GM21360 (cell line): ENCODE results near the gene NUDT6.
"Not testable (repeated sequence)": the region's sequence is repeated elsewhere in the genome, so short reads cannot be mapped to it uniquely, and the experiment has no call there.

Experiments
- ATAC-seq: cut with Tn5 transposase; IDR thresholded peaks from one replicate; pipeline ENCODE4 v1.9.1; 2021; ENCODE audit warnings: mild to moderate bottlenecking, moderate library complexity; ENCODE audit not compliant: unreplicated experiment

The NUDT6 gene

GRCh38 chr4:122879001-122879400 is 43.4 kb downstream of the NUDT6 start:
- no peak for ATAC-seq

GRCh38 chr4:122876456-122876855 is 45.9 kb downstream of the NUDT6 start:
- ATAC-seq: no peak

- ATAC-seq: no peak
Measured at GRCh38 chr4:122875949-122876348, 46.4 kb downstream of the NUDT6 start.

GRCh38 chr4:122873821-122874593 is 48.4 kb downstream of the NUDT6 start:
- no peak for ATAC-seq

- no peak for ATAC-seq
Measured at GRCh38 chr4:122873146-122873545, 49.3 kb downstream of the NUDT6 start.

GRCh38 chr4:122868235-122868634 is 54.2 kb downstream of the NUDT6 start:
- ATAC-seq: not testable (repeated sequence)

- ATAC-seq: no peak
Measured at GRCh38 chr4:122865425-122865824, 57.0 kb downstream of the NUDT6 start.

GRCh38 chr4:122863639-122864038 is 58.8 kb downstream of the NUDT6 start:
- ATAC-seq: no peak

- ATAC-seq: no peak
Measured at GRCh38 chr4:122861172-122861943, 61.0 kb downstream of the NUDT6 start.

- ATAC-seq: no peak
Measured at GRCh38 chr4:122858705-122859104, 63.7 kb downstream of the NUDT6 start.

- ATAC-seq: no peak
Measured at GRCh38 chr4:122857160-122857559, 65.2 kb downstream of the NUDT6 start.

GRCh38 chr4:122855353-122855890 is 67.0 kb downstream of the NUDT6 start:
- no peak for ATAC-seq

GRCh38 chr4:122854447-122855352 is 67.7 kb downstream of the NUDT6 start:
- ATAC-seq: no peak

GRCh38 chr4:122851568-122851967 is 70.8 kb downstream of the NUDT6 start:
- no peak for ATAC-seq

- ATAC-seq: not testable (repeated sequence)
Measured at GRCh38 chr4:122849789-122850188, 72.6 kb downstream of the NUDT6 start.

- ATAC-seq: no peak
Measured at GRCh38 chr4:122847931-122848330, 74.5 kb downstream of the NUDT6 start.

GRCh38 chr4:122845760-122846159 is 76.6 kb downstream of the NUDT6 start:
- ATAC-seq: no peak

GRCh38 chr4:122845066-122845465 is 77.3 kb downstream of the NUDT6 start:
- no peak for ATAC-seq

- ATAC-seq: not testable (repeated sequence)
Measured at GRCh38 chr4:122844391-122844790, 78.0 kb downstream of the NUDT6 start.

GRCh38 chr4:122842984-122843531 is 79.3 kb downstream of the NUDT6 start:
- ATAC-seq: no peak
